Neural crest cell (in vitro differentiated cells): ENCODE data around the gene KCNMA1. TPM values are rescaled to one million over a fixed set of nuclear protein-coding genes. Genes with fewer than 3 reads are reported as not detected.

Source experiments
- DNase-seq: peaks from one replicate; pipeline ENCODE4 v3.0.0; 2021; ENCODE audit warnings: low read depth, mixed read lengths, low spot score
- H3K27ac Mint-ChIP-seq: one replicate; pipeline ENCODE4 v1.8.0; 2021; ENCODE audit warnings: mild to moderate bottlenecking, mixed read lengths; ENCODE audit not compliant: unreplicated experiment
- H3K27me3 Mint-ChIP-seq: 2 replicates; pipeline ENCODE4 v1.8.0; 2021; ENCODE audit warnings: low read depth, mild to moderate bottlenecking, mixed read lengths
- H3K36me3 Mint-ChIP-seq: 2 replicates; pipeline ENCODE4 v1.8.0; 2021; ENCODE audit warnings: low read depth, mild to moderate bottlenecking, mixed read lengths
- H3K4me1 Mint-ChIP-seq: 2 replicates; pipeline ENCODE4 v1.8.0; 2021; ENCODE audit warnings: mixed read lengths
- H3K4me3 Mint-ChIP-seq: one replicate; pipeline ENCODE4 v1.8.0; 2021; ENCODE audit warnings: mild to moderate bottlenecking, mixed read lengths
- H3K9me3 Mint-ChIP-seq: 2 replicates; pipeline ENCODE4 v1.8.0; 2021; ENCODE audit warnings: mixed read lengths
- total RNA-seq: library from RNA; stranded (reverse); gene quantifications from 2 replicates; pipeline ENCODE4 v1.2.1, GENCODE V29; 2021
- TF ChIP-seq, protein P1 (sequence below): fragments of 200-600 bp; sonication (generic); conservative IDR thresholded peaks from 2 replicates; pipeline ENCODE4 v1.5.0; 2021; ENCODE audit warnings: antibody characterized with exemption, mild to moderate bottlenecking

The KCNMA1 gene
- total RNA-seq, 1 donor from 2014 or later, result 1.7 TPM

DNA sequence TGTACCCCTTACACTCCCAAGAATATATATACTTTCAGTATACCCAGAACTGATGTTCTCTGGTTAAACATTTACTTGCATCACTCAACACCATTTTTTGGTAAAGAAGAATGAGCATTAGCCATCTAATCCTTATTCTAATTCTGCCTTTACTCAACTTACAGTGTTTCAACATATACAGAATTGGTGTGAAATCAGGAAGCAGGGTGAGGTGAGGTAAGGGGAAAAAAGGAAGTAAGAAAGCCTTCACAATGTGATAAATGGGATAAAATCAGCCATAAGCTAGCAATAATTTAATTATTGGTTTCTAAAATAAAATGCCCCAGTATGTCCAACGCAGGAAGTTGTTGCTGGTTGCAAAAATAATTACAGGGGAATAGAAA, 605.4 kb downstream of the KCNMA1 start:
- H3K9me3 Mint-ChIP-seq, result no peaks in the 10 kb centered on the region

DNA sequence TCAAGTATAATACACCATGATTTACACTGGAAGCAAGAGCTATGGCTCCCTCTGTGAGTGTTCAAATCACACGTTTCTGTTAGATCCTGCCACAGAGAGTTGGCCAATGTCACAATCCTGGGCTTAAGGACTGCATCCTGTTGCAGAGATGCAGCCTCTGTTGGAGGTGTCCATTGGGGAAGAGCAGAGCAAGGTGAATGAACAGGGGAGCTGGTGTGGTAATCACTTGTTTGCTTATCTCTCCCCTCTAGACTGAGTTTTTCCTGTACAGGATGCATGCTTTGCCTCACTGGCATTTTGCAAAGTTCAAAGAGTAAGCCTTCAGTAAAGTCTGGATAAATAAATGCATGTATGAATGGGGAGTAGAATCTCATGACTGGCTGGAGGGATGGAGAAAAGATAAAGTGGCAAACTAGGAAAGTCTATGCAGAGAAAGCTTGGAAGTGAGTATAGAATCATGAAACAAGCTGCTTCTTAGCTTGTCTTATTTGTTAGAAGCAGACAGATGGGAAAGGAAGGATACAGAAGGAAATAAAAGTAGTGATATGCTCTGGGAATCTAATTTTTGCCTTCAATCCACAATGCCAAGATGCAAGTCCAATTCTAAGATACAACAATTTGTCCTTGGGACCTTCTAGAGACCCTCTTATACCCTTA, 605.9 kb downstream of the KCNMA1 start:
- Mint-ChIP-seq H3K27me3 (peaks cover 3% of the 10 kb centered on the region), H3K36me3 (no peaks in the 10 kb centered on the region), H3K4me1 (peaks cover 19% of the 10 kb centered on the region), H3K27ac (no peak overlapping the region), H3K9me3 (no peaks in the 10 kb centered on the region), H3K4me3 (no peak overlapping the region)
- TF ChIP-seq, protein P1, sequence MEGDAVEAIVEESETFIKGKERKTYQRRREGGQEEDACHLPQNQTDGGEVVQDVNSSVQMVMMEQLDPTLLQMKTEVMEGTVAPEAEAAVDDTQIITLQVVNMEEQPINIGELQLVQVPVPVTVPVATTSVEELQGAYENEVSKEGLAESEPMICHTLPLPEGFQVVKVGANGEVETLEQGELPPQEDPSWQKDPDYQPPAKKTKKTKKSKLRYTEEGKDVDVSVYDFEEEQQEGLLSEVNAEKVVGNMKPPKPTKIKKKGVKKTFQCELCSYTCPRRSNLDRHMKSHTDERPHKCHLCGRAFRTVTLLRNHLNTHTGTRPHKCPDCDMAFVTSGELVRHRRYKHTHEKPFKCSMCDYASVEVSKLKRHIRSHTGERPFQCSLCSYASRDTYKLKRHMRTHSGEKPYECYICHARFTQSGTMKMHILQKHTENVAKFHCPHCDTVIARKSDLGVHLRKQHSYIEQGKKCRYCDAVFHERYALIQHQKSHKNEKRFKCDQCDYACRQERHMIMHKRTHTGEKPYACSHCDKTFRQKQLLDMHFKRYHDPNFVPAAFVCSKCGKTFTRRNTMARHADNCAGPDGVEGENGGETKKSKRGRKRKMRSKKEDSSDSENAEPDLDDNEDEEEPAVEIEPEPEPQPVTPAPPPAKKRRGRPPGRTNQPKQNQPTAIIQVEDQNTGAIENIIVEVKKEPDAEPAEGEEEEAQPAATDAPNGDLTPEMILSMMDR, result no peak
- no peak for DNase-seq

More for the DNA sequence above, 605.4 kb downstream of the KCNMA1 start:
- no peaks in the 10 kb centered on the region for H3K36me3 Mint-ChIP-seq
- no peak overlapping the region for H3K4me3 Mint-ChIP-seq
- peaks cover 3% of the 10 kb centered on the region for H3K27me3 Mint-ChIP-seq
- TF ChIP-seq, protein P1, result no peak
- no peak for DNase-seq
- H3K4me1 Mint-ChIP-seq, result peaks cover 23% of the 10 kb centered on the region
- H3K27ac Mint-ChIP-seq, result no peak overlapping the region

DNA sequence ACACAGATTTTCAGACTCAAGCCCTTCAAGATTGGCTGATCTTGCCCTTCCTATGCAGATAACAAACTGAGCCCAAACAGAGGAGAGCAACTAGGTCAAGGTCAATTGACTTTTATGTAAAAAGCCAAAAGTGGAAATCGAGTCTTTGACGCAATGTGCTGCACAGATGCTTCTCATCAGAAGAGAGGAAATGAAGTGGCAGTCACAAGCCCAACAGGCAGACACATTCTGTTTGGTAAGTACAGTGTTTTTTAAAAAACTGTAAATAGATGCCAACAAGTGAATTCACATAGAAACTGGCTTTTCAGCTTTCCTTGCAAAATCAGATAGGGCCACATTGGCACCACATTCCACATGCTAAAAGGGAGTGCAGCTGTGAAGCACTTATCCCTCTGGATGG, 606.6 kb downstream of the KCNMA1 start:
- H3K4me1 Mint-ChIP-seq, result peaks cover 19% of the 10 kb centered on the region
- peaks cover 3% of the 10 kb centered on the region for H3K27me3 Mint-ChIP-seq
- no peaks in the 10 kb centered on the region for H3K36me3 Mint-ChIP-seq
- no peak overlapping the region for H3K27ac Mint-ChIP-seq
- no peaks in the 10 kb centered on the region for H3K9me3 Mint-ChIP-seq
- no peak overlapping the region for H3K4me3 Mint-ChIP-seq
- no peak for DNase-seq
- TF ChIP-seq, protein P1, result no peak

DNA sequence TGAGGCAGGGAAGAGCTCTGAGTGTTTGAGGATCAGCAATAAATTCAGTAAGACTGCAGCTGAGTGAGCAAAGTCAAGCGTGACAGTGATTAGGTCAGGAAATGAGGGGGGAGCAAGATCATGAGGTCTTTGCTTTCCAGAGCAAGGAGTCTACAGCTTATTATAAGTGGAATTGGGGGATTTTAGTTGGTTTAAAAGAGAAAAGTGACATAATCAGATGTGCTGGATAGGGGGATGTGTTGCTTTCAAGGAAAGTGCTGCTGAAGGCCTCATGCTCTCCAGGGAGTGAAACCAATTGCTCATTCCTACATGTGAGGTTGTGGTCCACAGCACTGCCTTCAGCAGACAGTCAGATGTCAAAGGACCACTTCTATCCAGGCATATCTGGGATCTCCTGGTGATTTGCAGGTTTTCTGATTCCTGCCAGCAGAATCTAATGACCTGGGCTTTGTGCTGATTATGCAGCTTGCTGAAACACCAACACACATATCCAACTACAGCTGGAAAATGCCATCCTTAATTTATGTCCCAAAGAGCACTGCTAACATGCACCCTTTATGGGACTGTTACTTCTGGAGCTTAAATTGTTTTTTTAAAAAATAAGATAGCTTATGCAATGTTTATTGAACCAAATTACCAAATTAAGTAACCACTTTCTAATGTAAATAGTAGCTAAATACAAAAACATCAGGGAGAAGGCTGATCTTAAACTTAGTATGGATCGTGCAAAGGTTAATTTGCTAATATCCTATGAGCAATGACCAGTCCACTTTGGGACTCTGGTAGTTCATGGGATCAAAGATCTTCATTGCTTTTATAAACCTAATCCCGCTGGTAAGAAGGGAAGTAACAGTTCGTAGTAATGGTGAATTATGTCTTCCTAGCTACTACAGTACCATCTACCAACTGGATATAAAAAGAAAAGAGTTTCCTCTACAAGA, 607.6 kb downstream of the KCNMA1 start:
- TF ChIP-seq, protein P1, result no peak
- Mint-ChIP-seq H3K9me3 (no peaks in the 10 kb centered on the region), H3K36me3 (no peaks in the 10 kb centered on the region), H3K4me3 (no peak overlapping the region), H3K27me3 (peaks cover under 1% of the 10 kb centered on the region), H3K27ac (no peak overlapping the region), H3K4me1 (peaks cover 19% of the 10 kb centered on the region)
- DNase-seq, result no peak

DNA sequence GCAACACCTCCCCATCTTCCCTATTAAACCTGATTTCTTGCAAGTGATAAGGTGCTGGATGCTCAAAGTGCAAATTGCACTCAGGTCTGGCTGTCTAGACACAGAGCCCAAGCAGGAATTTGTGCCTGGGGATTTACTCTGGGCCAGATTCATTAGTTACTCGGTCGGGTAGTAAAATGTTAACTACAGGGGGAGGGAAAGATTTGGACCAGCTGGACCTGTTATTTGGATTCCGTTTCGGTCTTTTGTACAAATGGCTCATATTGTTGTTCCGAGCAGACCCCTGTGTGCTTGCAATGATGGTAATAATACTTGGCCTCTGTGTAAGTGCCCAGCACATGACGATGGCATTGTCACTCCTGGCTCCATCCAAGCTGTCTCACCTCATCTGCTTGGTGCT, 609.6 kb downstream of the KCNMA1 start:
- Mint-ChIP-seq H3K4me1 (peaks cover 23% of the 10 kb centered on the region), H3K27me3 (no peaks in the 10 kb centered on the region), H3K27ac (no peak overlapping the region), H3K9me3 (no peaks in the 10 kb centered on the region), H3K36me3 (no peaks in the 10 kb centered on the region), H3K4me3 (no peak overlapping the region)
- TF ChIP-seq, protein P1, result no peak
- no peak for DNase-seq
